Measurements from ENCODE around the gene SMPD2.

Gene SMPD2

DNA sequence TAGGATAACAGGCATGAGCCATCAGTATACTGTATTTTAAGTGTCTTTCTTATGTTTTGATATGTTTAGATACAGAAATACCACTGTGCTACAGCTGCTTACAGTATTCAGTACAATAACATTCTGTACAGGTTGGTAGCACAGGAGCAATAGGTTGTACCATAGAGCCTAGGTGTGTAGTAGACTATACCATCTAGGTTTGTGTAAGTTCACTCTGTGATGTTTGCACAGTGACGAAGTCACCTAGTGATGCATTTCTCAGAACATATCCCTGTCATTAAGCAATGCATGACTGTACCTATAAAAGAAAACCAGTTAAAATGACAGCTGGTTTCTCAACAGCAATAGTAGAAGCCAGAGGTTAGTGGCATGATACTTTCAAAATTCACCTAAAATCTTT lies 45.5 kb downstream of the SMPD2 start:
- DNase-seq = no peak

DNA sequence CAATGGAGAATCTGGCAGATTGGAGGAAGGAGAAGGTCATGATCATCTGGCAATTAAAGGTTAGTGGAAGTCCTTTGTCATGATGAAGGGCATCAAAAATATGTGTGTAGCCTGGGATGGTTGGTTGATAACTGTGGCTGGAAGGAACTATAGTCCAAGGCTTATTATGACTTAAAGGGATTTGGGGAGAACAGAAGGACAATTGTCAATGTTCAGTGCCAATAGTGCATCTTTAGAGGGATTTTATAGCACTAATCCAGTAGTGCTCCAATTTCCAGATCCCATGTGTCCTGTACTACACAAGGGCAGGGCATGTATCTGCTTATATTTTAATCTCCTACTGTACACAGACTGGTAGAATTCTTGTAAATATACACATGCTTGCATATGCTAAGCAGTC lies 47.5 kb downstream of the SMPD2 start:
- no peak for DNase-seq

DNA sequence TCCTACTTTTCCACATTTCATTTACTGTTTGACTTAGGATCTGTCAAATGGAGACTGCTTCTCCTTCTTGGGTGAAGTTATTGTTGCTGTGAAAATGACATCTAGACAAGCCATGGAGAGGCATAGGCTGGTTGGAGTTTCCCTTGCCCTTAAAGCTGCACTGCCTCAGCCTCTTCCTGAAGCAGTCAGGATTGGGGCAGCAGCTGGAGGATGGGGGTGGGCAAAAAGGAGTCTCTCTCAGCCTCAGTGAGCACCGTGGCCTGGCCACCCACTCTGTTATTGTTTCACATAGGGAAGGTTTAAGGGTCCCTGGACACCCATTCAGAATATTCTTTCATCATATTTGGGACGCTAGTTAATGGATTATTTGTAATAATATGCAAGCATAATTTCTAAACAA lies 50.2 kb downstream of the SMPD2 start:
- DNase-seq = no peak

DNA sequence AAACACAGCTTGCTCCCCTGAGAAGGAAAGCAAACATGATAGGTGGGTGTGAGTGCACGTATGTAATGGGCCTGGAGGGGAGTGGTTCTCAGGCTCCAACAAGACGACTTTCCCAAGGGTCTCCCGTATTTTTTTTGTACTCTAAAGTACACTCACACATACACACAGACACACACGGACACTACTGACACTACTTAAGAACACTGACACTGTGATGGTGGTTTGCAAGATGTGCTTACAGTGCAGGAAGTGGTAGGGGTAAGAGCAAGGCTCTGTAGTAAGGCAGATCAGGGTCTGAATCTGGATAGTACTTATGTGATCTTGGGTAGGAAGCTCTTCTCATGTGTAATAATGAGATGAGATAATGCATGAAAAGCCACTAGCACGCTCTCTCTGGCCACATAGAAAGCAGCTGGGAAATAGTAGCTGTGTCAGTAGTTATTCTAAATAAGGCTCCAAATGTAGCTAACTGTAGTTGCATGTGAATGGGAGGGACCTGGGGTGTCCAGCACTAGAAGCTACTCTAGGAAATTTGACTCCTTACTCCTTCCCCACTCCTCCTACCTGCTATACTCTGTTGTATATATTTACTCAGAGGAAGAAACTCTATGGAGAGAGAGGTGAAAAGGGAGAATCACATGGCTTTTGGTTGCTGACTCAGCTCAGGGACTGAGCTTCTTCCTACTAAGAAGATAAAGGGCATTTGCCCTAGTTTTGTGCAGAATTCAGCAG lies 50.8 kb downstream of the SMPD2 start:
- no peak for DNase-seq

All from COR-L47 (cell line).